ENCODE results near the gene CEP85L. TPM values are rescaled to one million over a fixed set of nuclear protein-coding genes. Genes with fewer than 3 reads are reported as not detected.

Gene CEP85L
- total RNA-seq, 4 donors from 2014 or later = 15.6 to 22.8 (median 21.9) TPM

DNA sequence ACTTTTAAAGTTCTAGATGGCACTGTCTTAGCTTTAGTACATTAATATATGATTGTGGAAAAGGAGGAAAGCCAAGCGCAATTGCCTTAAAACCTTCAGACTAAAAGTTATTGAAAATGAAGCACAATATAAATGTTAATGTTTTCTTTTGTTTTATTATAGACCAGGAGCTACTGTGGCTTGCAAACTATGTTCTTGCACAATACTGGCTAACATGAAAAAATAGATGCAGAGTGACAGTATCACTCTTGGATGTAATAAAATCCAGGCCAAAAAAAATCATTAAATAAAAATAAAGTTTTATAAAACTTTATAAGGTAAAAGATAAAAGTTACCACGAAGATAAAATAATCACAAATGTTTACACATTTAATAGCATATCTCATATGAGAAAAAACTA, 121.6 kb downstream of the CEP85L start:
- no peak overlapping the region for H3K4me3 ChIP-seq

GRCh38 chr6:118528129-118528528, 123.3 kb downstream of the CEP85L start:
- Histone ChIP-seq H3K4me1 (peaks cover 47 to 51% of the 10 kb centered on the region in 2 donors), H3K9me3 (no peaks in the 10 kb centered on the region), H3K27me3 (no peaks in the 10 kb centered on the region), H3K36me3 (no peaks in the 10 kb centered on the region), H3K4me3 (no peak overlapping the region), H3K27ac (peak overlapping the region; percentile 60 to 72 (median 65))
- no peak for DNase-seq
- ATAC-seq = no peak
- TF ChIP-seq CTCF (IDR thresholded peaks at IDR 0.05 in 4 of 5, conservative IDR thresholded peaks at IDR 0.05 in 1 of 5) (no peak), POLR2A (IDR thresholded peaks at IDR 0.05) (no peak)
- in situ Hi-C loops (cut with MboI; ENCODE audit: low sequenced_read_pairs in 4 of 4) (loop anchor here in 1 of 4 donors (25.0 kb wide), 1 partner anchor 241 kb away; no protein-coding TSS in a partner anchor), intact Hi-C loops (cut with DNase I; ENCODE audit: low total_unique reads) (no loop called here)

More for the DNA sequence above, 121.6 kb downstream of the CEP85L start:
- in situ Hi-C loops (cut with MboI; ENCODE audit: low sequenced_read_pairs in 4 of 4) = loop anchor here in 1 of 4 donors (25.0 kb wide), 1 partner anchor 242 kb away; no protein-coding TSS in a partner anchor
- Histone ChIP-seq H3K4me1 (peaks cover 45 to 51% of the 10 kb centered on the region in 2 donors), H3K36me3 (no peaks in the 10 kb centered on the region), H3K9me3 (no peaks in the 10 kb centered on the region), H3K27me3 (no peaks in the 10 kb centered on the region), H3K27ac (peak overlapping the region; percentile 6 to 72 (median 38))
- peak in 1 of 2 donors; percentile 51 for ATAC-seq
- intact Hi-C loops (cut with DNase I; ENCODE audit: low total_unique reads) = no loop called here
- DNase-seq = no peak
- no peak for TF ChIP-seq CTCF (IDR thresholded peaks at IDR 0.05 in 4 of 5, conservative IDR thresholded peaks at IDR 0.05 in 1 of 5)
- TF ChIP-seq POLR2A (IDR thresholded peaks at IDR 0.05) = no peak

DNA sequence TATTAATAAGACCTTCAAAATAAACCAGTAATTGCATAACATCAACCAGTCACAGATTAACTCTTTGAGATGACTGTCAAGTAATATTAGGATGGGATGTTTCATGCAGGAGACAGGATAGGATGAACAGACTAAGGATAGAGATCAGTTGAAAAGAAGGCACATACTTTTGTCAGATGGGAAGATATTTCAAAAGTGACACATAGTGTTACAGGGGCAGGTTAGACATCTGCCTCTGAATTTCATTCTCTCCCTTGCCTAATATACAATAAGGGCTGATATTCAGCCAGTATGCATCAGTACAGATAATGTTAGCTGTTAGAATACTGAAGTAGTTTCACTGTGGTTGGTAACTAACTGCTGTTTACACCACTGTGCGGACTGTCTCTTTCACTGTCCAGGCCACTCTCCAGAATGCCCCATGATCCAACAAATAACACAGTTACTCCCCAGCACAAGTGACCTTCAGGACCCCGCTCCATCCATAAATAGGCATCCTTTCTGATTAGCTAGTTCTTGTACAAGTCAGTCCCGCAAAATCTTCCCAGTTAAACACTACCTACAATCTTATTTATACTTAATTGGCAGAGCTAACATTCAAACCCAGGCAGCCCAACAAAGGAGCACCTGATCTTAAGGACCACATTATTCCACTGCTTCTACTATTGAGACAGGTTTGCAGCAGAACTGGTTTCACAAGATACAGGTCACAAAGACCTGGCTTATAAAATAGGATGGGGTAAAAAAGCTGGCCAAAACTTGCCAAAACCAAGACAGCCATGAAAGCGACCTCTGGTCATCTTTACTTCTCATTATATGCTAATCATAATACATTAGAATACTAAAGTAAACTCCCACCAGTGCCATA, 125.2 kb downstream of the CEP85L start:
- Histone ChIP-seq H3K27ac (peak overlapping the region; percentile 1 to 43 (median 32)), H3K27me3 (no peaks in the 10 kb centered on the region), H3K4me3 (no peak overlapping the region), H3K4me1 (peaks cover 48 to 53% of the 10 kb centered on the region in 2 donors), H3K36me3 (no peaks in the 10 kb centered on the region), H3K9me3 (no peaks in the 10 kb centered on the region)
- intact Hi-C loops (cut with DNase I; ENCODE audit: low total_unique reads) = no loop called here
- ATAC-seq (no peak), DNase-seq (no peak)
- in situ Hi-C loops (cut with MboI; ENCODE audit: low sequenced_read_pairs in 4 of 4) = loop anchor here in 1 of 4 donors (25.0 kb wide), 1 partner anchor 239 kb away; no protein-coding TSS in a partner anchor
- TF ChIP-seq POLR2A (IDR thresholded peaks at IDR 0.05) (no peak), CTCF (IDR thresholded peaks at IDR 0.05 in 4 of 5, conservative IDR thresholded peaks at IDR 0.05 in 1 of 5) (no peak)

GRCh38 chr6:118524686-118525085, 126.7 kb downstream of the CEP85L start:
- in situ Hi-C loops (cut with MboI; ENCODE audit: low sequenced_read_pairs in 4 of 4) = loop anchor here in 2 of 4 donors (25.0 kb wide), 1 partner anchor 237 kb away; no protein-coding TSS in a partner anchor
- peaks cover 46 to 48% of the 10 kb centered on the region in 2 donors for H3K4me1 ChIP-seq
- ATAC-seq = no peak
- no peaks in the 10 kb centered on the region for H3K9me3 ChIP-seq
- TF ChIP-seq CTCF (IDR thresholded peaks at IDR 0.05 in 4 of 5, conservative IDR thresholded peaks at IDR 0.05 in 1 of 5) (no peak), POLR2A (IDR thresholded peaks at IDR 0.05) (no peak)
- H3K27ac ChIP-seq = no peak overlapping the region
- no peak for DNase-seq
- intact Hi-C loops (cut with DNase I; ENCODE audit: low total_unique reads) = no loop called here
- no peaks in the 10 kb centered on the region for H3K27me3 ChIP-seq
- no peaks in the 10 kb centered on the region for H3K36me3 ChIP-seq
- H3K4me3 ChIP-seq = no peak overlapping the region

Data from gastrocnemius medialis (tissue), 4 donors.